GM19395 (cell line): ENCODE measurements around the gene OR10AD1.

Experiments used
- ATAC-seq: cut with Tn5 transposase; IDR thresholded peaks from one replicate; pipeline ENCODE4 v1.9.1; 2021; ENCODE audit warnings: mild to moderate bottlenecking, moderate library complexity; ENCODE audit not compliant: unreplicated experiment

OR10AD1 gene

GRCh38 chr12:48192861-48193260 lies 10.2 kb downstream of the OR10AD1 start:
- no peak for ATAC-seq

- ATAC-seq, result no peak
Observed at GRCh38 chr12:48191096-48191495, 12.0 kb downstream of the OR10AD1 start.

- ATAC-seq, result peak; percentile 83
Observed at GRCh38 chr12:48189331-48190125, 13.6 kb downstream of the OR10AD1 start.

DNA sequence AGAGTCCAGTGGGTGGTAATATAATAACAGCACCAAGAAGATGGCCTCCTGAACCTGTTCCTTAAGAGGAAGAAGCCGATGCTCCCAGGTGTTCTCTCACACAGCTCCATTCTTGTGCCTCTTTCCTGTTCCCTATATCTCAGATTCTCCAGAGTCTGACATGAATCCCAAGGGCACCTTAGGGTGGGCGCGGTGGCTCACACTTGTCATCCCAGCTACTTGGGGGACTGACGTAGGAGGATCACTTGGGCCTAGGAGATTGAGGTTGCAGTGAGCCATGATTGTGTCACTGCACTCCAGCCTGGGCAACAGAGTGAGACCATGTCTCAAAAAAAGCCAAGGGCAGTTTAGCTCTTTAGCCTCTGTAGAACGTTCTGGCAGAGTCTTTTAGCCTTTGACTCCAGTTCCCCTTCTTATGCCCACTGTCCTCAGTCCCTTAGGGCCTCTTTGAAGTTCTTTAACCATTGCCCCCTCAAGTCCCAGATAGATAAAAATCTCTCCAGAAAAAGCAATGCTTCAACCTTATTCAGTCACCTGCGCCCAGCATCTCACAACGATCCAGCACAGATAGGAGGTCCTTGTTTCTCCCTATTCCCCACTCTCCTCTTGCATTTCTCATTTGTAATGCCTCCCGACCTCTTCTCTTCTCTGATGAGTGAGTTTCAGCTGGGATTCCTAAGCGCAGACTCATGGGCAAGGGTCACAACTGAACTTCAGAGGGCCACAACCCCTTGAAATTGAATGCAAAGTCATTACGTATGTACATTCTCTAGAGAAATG lies 15.0 kb downstream of the OR10AD1 start:
- ATAC-seq, result no peak

- no peak for ATAC-seq
Observed at GRCh38 chr12:48185181-48185919, 17.7 kb downstream of the OR10AD1 start.

DNA sequence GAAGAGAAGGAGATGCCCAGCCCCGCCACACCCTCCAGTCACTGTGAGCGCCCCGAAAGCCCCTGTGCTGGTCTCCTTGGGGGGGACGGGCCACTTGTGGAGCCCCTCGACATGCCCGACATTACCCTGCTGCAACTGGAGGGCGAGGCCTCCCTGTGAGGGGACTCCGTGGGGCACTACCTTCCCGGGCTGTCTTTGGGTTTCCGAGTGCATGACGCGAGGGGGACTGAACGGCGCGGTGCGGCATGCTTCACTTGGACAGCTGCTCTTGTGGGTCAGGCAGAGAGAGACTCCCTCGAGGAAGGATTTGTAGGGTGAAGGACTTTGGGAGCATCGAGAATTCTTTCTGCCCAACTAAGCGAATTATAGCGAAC lies 18.6 kb downstream of the OR10AD1 start:
- no peak for ATAC-seq

DNA sequence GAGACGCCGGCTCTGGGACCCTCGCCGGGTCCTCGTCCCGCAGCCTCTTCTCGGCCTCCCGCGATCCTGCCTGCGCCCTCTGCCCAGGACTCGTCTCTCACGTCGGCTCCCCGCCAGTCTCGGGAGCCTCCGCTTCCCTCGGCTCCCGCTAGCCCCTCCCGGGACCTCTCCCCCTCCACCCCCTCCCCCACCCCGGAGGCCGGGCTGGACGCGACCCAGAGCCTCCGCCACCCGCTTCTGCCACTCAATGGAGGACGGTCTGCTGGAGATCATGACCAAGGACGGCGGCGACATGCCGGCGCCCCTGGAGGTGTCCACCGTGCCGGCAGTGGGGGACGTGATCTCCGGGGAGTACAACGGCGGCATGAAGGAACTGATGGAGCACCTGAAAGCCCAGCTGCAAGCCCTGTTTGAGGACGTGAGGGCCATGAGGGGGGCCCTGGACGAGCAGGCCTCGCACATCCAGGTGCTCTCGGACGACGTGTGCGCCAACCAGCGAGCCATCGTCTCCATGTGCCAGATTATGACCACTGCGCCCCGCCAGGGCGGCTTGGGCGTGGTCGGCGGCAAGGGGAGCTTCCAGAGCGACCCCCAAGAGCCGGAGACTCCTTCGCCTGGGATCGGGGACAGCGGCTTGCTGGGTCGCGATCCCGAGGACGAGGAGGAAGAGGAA lies 19.1 kb downstream of the OR10AD1 start:
- no peak for ATAC-seq

GRCh38 chr12:48183091-48183875 lies 19.8 kb downstream of the OR10AD1 start, which contains the start of gene CCDC184:
Gene CCDC184, plus strand, starts transcription at chr12:48183644. Its CDS starts 479 bp downstream, at chr12:48184123.
- ATAC-seq, result peak; percentile 81

DNA sequence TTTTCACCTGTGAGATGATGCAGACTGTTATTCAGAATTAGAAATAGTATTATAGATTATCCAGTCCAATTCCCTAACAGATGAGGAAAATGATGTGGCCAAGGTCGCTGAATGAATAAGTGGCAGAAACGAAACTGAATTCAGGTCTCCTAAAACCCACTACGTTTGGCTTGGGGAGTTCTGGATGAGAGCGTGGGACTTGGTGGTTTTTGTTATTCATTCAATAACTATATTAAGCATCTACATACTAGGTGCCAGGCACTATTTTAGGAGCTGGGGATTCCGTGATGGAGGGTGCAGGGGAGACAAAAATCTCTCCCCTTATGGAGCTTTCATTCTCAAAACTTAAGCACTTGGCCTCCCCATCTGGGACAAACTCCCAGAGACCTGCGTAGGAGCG lies 20.5 kb downstream of the OR10AD1 start:
- ATAC-seq, result no peak

DNA sequence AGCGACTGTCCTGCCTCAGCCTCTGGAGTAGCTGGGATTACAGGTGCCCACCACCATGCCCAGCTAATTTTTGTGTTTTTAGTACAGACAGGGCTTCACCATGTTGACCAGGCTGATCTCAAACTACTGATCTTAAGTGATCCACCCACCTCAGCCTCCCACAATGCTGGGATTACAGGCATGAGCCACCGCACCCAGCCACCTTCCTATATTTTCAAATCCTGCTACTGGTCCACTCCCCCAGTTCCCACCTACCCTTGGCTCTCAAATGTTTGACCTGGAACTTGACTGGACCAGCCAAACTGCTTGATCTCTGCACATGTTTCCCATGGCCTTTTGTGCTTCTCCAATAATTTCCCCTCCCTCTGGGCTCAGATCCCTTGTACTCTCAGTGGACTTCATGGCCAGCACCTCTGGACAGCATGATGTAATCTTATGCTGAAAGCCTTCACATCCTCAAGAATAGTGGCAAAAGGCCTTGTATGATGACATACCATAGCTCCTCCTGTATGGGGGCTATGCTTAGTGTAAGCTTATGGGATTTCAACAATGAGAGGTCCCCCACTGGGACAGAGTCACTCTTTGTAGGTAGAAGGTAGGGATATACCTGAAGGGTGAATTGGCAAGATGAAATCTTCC lies 22.1 kb downstream of the OR10AD1 start:
- no peak for ATAC-seq

DNA sequence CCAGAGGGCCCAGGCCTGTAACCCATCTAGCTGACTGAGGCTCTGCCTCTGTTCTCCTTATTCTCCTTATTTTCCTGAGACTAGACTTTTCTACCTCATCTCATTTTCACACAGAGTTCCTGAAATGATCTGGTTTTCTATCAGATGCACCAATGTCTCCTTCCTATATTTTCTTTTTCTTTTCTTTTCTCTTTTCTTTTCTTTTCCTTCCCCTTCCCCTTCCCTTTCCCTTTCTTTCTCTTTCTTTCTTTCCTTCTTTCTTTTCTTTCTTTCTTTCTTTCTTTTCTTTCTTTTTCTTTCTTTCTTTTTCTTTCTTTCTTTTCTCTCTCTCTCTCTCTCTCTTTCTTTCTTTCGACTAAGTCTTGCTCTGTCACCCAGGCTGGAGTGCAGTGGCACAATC lies 22.7 kb downstream of the OR10AD1 start:
- ATAC-seq, result no peak

GRCh38 chr12:48179466-48179865 lies 23.6 kb downstream of the OR10AD1 start:
- ATAC-seq, result no peak

- ATAC-seq, result no peak
Observed at GRCh38 chr12:48177982-48178381, 25.1 kb downstream of the OR10AD1 start.

GRCh38 chr12:48176417-48176751 lies 26.7 kb downstream of the OR10AD1 start:
- ATAC-seq, result no peak

DNA sequence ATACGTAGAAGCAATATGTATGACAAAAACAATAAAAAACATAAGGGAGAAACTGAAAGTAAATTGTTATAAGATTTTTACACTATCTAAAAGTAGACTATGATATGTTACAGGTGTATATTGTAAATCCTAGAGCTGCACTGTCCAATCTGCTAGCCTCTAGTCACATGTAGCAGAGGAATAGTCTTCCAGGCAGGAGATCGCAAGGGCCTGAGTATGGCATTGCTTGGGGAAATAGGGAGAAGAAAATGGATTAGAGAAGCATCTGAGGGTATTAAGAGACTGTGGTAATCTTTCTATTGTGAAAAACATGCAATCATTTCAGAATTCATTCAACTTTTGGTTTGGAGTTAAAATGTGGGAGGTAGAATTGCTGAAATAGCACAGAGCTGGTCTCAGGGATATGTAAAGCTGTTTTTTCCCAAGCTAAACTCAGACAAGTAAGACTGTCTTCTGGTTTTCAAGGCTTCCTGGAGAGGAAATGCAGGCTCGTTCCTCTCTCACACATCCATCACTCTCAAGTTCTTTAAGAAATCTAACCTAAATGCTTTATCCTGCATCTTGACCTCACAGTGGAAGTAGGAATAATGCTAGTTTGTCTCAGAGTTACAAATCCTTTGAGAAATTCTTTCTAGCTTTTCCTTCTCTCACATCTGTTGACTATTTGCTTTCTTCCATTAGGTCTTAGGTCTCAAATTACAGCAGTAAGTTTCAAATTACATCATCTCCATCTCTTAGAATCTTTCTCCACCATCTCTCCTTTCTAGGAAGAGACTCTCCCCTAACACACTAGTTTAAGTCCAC lies 27.3 kb downstream of the OR10AD1 start:
- ATAC-seq, result no peak

DNA sequence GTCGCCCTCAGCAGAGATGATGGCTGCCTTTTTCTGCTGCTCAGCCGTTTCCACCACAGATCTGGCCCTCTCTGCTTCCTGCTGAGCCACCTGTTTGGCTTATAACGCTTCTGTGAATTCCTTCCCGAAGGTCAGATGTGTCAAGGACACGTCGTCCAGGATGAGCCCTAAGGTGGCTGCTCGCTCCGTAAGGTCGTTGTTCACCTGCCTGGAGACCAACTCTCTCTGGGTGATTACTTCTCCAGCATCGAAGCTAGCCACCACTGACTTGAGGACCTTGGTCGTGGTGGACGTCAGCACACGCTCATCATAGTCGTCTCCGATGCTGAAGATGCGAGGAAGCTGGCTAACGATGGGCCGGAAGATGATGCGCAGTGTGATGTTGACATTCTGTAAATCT lies 34.1 kb downstream of the OR10AD1 start:
- no peak for ATAC-seq

GRCh38 chr12:48165089-48165981 lies 37.8 kb downstream of the OR10AD1 start:
- ATAC-seq, result no peak

DNA sequence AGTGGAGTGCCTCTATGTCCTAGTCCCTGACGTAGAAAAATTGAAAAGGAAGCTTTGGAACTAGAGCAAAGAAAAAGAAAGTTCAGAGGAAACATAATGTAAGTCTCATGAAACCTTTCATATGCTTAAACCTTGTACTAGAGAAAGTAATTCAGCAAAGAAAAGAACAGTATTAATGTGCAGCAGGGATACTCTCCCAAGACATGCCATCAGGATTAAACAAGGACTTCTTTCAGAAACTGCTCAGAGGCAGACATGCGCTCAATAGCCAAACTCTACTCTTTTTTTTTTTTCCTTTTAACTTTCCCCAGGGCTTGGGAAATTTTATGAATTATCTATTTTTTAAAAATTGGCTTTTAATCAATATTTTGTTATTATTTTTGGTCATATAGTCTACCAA lies 38.6 kb downstream of the OR10AD1 start:
- ATAC-seq, result no peak
